Peyer's patch (tissue), 4 donors: ENCODE results near the gene TBCD. TPM values are rescaled to one million over a fixed set of nuclear protein-coding genes. Genes with fewer than 3 reads are reported as not detected.

ENCODE experiments used
- DNase-seq, 3 donors: peaks; one replicate each; pipeline ENCODE4 v3.0.0-alpha.2; 2017 to 2019
- H3K27ac ChIP-seq, 4 donors: fragments of 200-600 bp; sonication (generic); one replicate each; pipeline ENCODE4 v1.5.1; 2016 to 2019
- H3K27me3 ChIP-seq, 2 donors: fragments of 200-600 bp; sonication (generic); one replicate each; pipeline ENCODE4 v1.5.1; 2019
- H3K36me3 ChIP-seq, 3 donors: fragments of 200-600 bp; sonication (generic); one replicate each; pipeline ENCODE4 v1.5.1; 2016 to 2019
- H3K4me1 ChIP-seq, 4 donors: fragments of 200-600 bp; sonication (generic); one replicate each; pipeline ENCODE4 v1.5.1; 2016 to 2019
- H3K4me3 ChIP-seq, 4 donors: fragments of 200-600 bp; sonication (generic); 1 replicate in 3 of 4; 2 replicates in 1 of 4; pipeline ENCODE4 v1.5.1; 2016 to 2019; ENCODE audit warnings: mild to moderate bottlenecking in 1 of 4
- H3K9me3 ChIP-seq, 4 donors: fragments of 200-600 bp; sonication (generic); one replicate each; pipeline ENCODE4 v1.5.1; 2016 to 2019; ENCODE audit warnings: mild to moderate bottlenecking in 1 of 4
- CTCF ChIP-seq, 6 experiments: fragments of 450-650 bp in 4 of 6; fragments of 200-600 bp in 2 of 6; sonication (generic) in 1 of 6; IDR thresholded peaks; one replicate each; pipeline ENCODE4 v1.5.1; 2017 to 2019; ENCODE audit warnings: antibody characterized with exemption in 6 of 6, mild to moderate bottlenecking in 3 of 6, moderate library complexity in 1 of 6
- POLR2A ChIP-seq, 2 donors: fragments of 450-650 bp; IDR thresholded peaks; one replicate each; pipeline ENCODE4 v1.5.1; 2017; ENCODE audit warnings: antibody characterized with exemption in 2 of 2, mild to moderate bottlenecking in 2 of 2, moderate library complexity in 2 of 2
- total RNA-seq, 4 donors: library from RNA; depleted of rRNA; stranded (reverse); fragments of >200 nt; gene quantifications; one replicate each; pipeline ENCODE4 v1.1.0, GENCODE V29; 2016

The TBCD gene
- total RNA-seq, 4 donors from 2014 or later: 58.7 to 130 (median 74.8) TPM

- DNase-seq: no peak
- Histone ChIP-seq H3K27ac (no peak overlapping the region), H3K36me3 (peaks cover 0 to 30% (median 0%) of the 10 kb centered on the region in 3 donors), H3K4me3 (no peak overlapping the region), H3K27me3 (no peaks in the 10 kb centered on the region), H3K9me3 (peaks cover 0 to 8% (median 0%) of the 10 kb centered on the region in 4 donors), H3K4me1 (no peaks in the 10 kb centered on the region)
- no peak for TF ChIP-seq POLR2A (IDR thresholded peaks at IDR 0.05)
- TF ChIP-seq CTCF (IDR thresholded peaks at IDR 0.05): no peak
Observed at GRCh38 chr17:82820278-82821251, 68.7 kb downstream of the TBCD start.

GRCh38 chr17:82821554-82821953, 69.7 kb downstream of the TBCD start:
- Histone ChIP-seq H3K9me3 (peaks cover 0 to 8% (median 0%) of the 10 kb centered on the region in 4 donors), H3K27me3 (no peaks in the 10 kb centered on the region), H3K36me3 (peaks cover 0 to 21% (median 0%) of the 10 kb centered on the region in 3 donors), H3K4me3 (no peak overlapping the region), H3K4me1 (no peaks in the 10 kb centered on the region), H3K27ac (no peak overlapping the region)
- DNase-seq: no peak
- TF ChIP-seq POLR2A (IDR thresholded peaks at IDR 0.05) (no peak), CTCF (IDR thresholded peaks at IDR 0.05) (no peak)

GRCh38 chr17:82822281-82822680, 70.4 kb downstream of the TBCD start:
- Histone ChIP-seq H3K27ac (no peak overlapping the region), H3K27me3 (no peaks in the 10 kb centered on the region), H3K4me3 (no peak overlapping the region), H3K4me1 (no peaks in the 10 kb centered on the region), H3K9me3 (peaks cover 0 to 8% (median 0%) of the 10 kb centered on the region in 4 donors), H3K36me3 (peaks cover 0 to 22% (median 0%) of the 10 kb centered on the region in 3 donors)
- no peak for TF ChIP-seq CTCF (IDR thresholded peaks at IDR 0.05)
- TF ChIP-seq POLR2A (IDR thresholded peaks at IDR 0.05): no peak
- DNase-seq: no peak

- Histone ChIP-seq H3K9me3 (peaks cover 0 to 8% (median 0%) of the 10 kb centered on the region in 4 donors), H3K4me3 (no peak overlapping the region), H3K4me1 (no peaks in the 10 kb centered on the region), H3K36me3 (peaks cover 0 to 28% (median 0%) of the 10 kb centered on the region in 3 donors), H3K27ac (no peak overlapping the region), H3K27me3 (no peaks in the 10 kb centered on the region)
- no peak for DNase-seq
- TF ChIP-seq CTCF (IDR thresholded peaks at IDR 0.05) (peak in 1 of 6 experiments; percentile 2), POLR2A (IDR thresholded peaks at IDR 0.05) (no peak)
Observed at GRCh38 chr17:82823004-82823403, 71.1 kb downstream of the TBCD start.

- Histone ChIP-seq H3K4me3 (no peak overlapping the region), H3K27me3 (no peaks in the 10 kb centered on the region), H3K36me3 (peaks cover 0 to 12% (median 0%) of the 10 kb centered on the region in 3 donors), H3K9me3 (no peaks in the 10 kb centered on the region), H3K27ac (no peak overlapping the region), H3K4me1 (no peaks in the 10 kb centered on the region)
- DNase-seq: no peak
- no peak for TF ChIP-seq POLR2A (IDR thresholded peaks at IDR 0.05)
- TF ChIP-seq CTCF (IDR thresholded peaks at IDR 0.05): no peak
Observed at GRCh38 chr17:82825540-82826124, 73.8 kb downstream of the TBCD start.
